Subcutaneous adipose tissue (tissue), 4 donors: Measurements from ENCODE around the gene ZFP57. TPM values are rescaled to one million over a fixed set of nuclear protein-coding genes. Genes with fewer than 3 reads are reported as not detected.

Experiments
- total RNA-seq, 4 donors: library from RNA; depleted of rRNA; stranded (reverse); fragments of >200 nt; gene quantifications; one replicate each; pipeline ENCODE4 v1.1.0, GENCODE V29; 2016
- TF ChIP-seq, protein P1 (sequence below): fragments of 450-650 bp; IDR thresholded peaks from one replicate; pipeline ENCODE4 v1.5.1; 2016; ENCODE audit warnings: low read depth, mild to moderate bottlenecking, control low read depth, antibody characterized with exemption, moderate library complexity

The ZFP57 gene
- total RNA-seq, 4 donors from 2014 or later: 1.0 TPM; not detected in 3

DNA sequence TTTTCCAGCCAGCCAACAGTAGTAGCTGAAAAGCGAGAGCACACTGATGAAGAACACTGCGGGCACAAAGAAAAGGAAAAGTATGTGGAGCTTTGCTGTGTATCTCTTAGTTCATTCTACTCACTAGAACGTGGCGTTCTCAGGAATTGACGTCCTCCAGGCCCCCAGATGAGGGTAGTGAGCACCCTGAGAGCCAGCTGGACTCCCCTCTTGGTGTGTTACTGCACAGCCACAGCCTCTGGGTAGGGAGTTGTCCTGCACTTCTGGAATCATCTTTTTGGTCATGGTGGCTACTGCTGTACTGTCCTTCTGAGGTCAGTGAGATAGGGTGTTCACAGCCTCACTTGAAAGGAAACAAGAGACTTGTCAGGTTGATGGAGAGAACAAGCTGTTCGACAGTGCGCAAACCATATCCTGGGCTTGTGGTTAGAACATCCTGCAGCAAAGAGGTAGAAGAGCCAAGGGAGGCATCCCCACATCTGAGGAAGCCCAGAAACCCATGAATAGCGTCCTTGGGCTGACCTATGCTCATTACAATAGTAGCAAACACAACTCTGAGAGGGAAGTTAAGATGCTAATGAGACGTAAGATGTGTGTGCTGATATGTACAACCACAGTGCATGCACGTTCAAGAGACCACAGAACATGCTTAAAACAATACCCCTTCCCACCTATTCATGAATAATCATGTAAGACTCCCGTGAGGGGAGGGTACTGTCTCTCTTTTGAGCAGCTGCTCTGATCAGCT is 27.7 kb upstream of the ZFP57 start:
- TF ChIP-seq, protein P1, sequence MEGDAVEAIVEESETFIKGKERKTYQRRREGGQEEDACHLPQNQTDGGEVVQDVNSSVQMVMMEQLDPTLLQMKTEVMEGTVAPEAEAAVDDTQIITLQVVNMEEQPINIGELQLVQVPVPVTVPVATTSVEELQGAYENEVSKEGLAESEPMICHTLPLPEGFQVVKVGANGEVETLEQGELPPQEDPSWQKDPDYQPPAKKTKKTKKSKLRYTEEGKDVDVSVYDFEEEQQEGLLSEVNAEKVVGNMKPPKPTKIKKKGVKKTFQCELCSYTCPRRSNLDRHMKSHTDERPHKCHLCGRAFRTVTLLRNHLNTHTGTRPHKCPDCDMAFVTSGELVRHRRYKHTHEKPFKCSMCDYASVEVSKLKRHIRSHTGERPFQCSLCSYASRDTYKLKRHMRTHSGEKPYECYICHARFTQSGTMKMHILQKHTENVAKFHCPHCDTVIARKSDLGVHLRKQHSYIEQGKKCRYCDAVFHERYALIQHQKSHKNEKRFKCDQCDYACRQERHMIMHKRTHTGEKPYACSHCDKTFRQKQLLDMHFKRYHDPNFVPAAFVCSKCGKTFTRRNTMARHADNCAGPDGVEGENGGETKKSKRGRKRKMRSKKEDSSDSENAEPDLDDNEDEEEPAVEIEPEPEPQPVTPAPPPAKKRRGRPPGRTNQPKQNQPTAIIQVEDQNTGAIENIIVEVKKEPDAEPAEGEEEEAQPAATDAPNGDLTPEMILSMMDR: no peak

DNA sequence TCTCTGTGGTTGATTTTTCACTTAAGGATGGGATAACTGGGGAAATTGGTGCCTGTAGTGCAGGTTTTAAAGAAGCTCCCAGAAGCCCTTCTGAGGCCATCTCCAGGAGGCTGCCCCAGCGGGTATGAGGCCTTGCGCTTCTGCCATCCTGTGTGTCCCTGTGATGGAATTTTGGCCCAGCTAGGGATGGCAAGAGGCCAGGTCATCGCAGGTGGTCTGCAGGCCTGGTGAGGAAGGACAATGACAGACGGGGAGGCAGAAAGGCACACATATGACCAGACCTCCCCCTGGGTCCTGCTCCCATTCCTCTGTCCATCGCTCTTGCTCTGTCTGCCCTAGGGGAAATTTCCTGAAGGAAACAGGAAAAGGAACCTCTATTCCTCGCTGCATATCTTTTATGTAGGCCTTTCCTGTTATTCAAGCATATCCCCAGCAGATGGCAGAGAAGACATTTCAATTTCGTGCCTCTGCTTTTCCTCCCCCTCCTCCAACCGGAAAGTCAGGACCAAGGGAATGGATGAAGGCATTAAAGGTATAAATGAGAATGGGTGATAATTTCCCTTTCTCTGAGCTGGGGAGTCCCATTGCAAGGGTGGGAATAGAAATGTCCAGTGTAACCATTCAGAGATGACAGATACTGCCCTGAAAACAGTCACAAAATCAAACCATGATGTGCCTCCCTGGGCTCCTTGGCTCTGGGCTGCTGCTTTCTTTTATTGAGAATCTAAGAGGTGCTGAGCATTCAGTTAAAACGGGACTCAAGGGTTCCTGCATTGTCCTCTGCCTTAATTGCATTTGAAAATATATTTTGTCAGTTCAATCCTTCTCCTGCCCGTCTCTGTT is 24.7 kb upstream of the ZFP57 start:
- TF ChIP-seq, protein P1: no peak

DNA sequence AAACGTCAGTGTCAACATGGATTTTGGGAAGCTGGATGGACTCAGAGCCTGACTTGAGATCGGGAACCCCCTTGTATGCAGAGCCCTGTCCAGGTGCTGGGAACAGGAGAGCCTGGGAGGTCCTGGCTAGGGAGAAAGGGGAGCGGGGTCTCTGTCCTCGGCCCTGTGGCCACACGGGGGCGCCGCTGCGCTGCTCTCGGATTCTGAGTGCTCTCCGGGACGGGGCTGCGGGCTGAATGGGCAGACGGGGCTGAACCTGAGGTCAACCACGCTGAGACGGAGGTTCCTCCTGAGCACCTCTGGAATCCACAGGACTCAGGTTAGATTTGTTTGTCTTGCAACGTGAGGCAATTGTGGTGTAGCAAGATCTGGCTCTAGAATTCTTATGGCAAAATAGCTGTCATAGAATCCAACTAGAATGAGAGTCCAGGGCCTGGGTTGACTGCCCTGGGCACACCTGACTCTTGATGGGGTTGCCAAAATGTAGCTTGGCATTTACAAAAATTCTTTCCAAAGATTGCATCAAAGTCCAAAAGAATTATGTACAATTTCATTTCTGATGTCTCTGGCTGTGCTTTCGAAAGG is 21.7 kb upstream of the ZFP57 start:
- TF ChIP-seq, protein P1: no peak

DNA sequence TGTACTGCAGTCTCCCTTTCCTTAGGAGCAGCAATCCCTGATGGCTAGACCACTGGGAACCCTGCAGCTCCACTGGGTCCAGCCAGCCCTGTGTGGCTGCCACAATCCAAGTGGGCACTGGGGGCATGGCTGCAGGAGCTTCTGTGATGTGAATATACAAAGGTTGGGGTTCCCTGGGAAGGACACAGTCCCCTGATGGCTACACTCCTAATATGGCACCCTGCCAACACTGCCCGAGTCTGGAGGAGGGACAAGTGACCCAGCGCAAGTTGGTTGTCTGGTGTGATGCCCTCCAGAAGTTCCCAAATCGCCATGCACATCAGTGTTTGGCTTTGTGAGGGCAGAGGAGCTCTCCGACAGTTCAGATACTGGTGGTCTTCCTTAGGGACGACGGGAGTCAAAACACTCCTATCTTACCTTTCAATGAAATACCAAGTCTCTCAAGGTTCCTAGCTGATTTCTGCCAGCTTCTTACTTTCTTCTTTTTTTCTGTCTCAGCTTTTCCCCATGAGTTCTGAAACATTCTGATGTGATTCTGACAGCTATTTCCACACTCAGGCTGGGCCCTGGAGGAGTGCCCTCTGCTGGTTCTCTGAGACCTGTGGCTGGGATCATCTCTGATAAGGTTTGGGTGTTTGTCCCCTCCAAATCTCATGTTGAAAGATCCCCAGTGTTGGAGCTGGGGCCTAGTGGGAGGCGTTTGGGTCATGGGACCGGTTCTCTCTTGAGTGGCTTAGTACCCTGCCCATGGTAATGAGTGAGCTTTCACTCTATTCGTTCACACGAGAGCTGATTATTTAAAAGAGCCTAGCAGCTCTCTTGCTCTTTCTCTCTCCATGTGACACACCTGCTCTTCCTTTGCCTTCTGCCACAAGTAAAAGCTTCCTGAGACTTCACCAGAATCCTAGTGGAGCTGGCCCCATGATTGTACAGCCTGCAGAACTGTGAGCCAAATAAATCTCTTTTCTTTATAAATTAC is 15.5 kb upstream of the ZFP57 start:
- TF ChIP-seq, protein P1: no peak

DNA sequence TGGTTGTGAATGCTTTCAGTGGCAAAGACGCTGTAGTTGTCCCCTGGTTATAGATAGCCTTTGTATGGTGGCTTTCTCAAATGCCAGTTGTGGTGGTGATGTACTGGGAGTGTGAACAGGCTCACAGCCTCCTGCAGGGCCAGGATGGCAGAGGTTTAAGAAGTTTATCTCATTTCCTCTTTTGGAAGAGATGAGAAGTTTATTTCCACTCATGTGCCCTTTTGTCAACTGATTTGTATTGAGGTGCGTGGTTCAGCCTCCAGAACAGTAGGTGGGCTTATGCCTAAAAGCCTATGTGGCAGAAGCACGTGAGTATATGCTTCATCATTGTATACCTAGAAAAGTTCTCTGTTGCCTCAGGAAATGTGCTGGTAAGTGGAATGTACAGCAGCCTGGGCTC is 13.7 kb upstream of the ZFP57 start:
- TF ChIP-seq, protein P1: no peak

DNA sequence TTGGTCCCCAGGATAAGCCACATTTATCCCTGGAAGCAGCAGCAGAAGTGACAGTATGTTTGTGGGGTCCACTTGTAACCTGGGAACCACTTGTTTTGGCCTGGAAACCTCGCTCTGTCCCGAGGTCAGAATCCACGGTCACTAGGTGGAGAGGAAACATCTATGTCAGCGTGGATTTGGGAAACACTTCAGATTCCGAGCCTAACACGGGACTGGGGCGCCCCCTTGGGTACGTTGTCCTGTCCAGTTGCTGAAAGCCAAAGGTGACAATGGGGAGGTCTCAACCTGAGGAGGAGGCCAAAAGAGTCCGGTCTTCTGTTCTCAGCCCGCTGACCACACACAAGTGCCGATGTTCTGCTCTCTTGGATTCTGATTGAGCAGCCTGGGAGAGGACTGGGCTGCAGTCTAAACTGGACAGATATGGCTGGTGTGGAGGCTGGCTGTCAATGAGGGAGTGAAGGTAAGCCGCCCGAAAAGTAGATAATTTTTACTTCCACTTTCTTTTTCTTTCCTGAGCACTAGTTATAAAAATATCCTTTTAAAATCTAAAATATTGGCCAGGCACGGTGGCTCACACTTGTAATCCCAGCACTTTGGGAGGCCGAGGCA is 4.9 kb upstream of the ZFP57 start:
- TF ChIP-seq, protein P1: no peak
